ENCODE data around the gene DUT. TPM values are rescaled to one million over a fixed set of nuclear protein-coding genes. Genes with fewer than 3 reads are reported as not detected.
A peak's percentile ranks its signal among the peaks of the same experiment; 100 is the strongest.

Gene DUT
- total and polyA plus RNA-seq, 2 of the 8 experiments (the other 6 are each of a cell fraction or from before 2014, with no cell fraction given) = 71.5 to 246 TPM

GRCh38 chr15:48323294-48323693, 7.9 kb upstream of the DUT start:
- no peak overlapping the region for H4K91ac ChIP-seq (replicated peaks; ENCODE audit: insufficient read length, low read length)
- 93% methylated on average over 7 of the region's 7 CpGs; no CpG with 5 or more reads in 1 of the 2 experiments for WGBS, 2 experiments (ENCODE audit: extremely low coverage in 1 of 2, insufficient coverage in 1 of 2, insufficient read length in 1 of 2, insufficient replicate concordance in 2 of 2, low coverage in 1 of 2, low lambda C conversion rate in 2 of 2, missing lambda C conversion rate in 1 of 2)
- H3K4me2 ChIP-seq (ENCODE audit: insufficient read depth in 1 of 2, low read depth in 2 of 2, low read length in 2 of 2) = no peak overlapping the region
- no peak overlapping the region for H4K5ac ChIP-seq (ENCODE audit: insufficient read length, low read depth, low read length)
- H2AK5ac ChIP-seq (ENCODE audit: low read depth, low read length) = no peak overlapping the region
- H2BK15ac ChIP-seq (ENCODE audit: low read length) = no peak overlapping the region
- FAIRE-seq (no peak), DNase-seq (ENCODE audit: low read depth in 1 of 2, low spot score in 2 of 2) (no peak)
- H3K14ac ChIP-seq (ENCODE audit: insufficient read length) = no peak overlapping the region
- no peak overlapping the region for H2BK20ac ChIP-seq (ENCODE audit: low read length)
- H3K9me3 ChIP-seq (ENCODE audit: insufficient read depth in 2 of 2, low read depth in 1 of 2, low read length in 1 of 2) = no peaks in the 10 kb centered on the region
- no peak overlapping the region for H3K23ac ChIP-seq (ENCODE audit: insufficient read length)
- no peak overlapping the region for H3K9ac ChIP-seq (replicated peaks in 1 of 4; ENCODE audit: extremely low read depth in 1 of 4, low read depth in 3 of 4, low read length in 3 of 4)
- no peak overlapping the region for H2BK120ac ChIP-seq (replicated peaks; ENCODE audit: low read depth, low read length)
- no peaks in the 10 kb centered on the region for H3K36me3 ChIP-seq (ENCODE audit: control insufficient read depth in 2 of 4, insufficient read depth in 4 of 4, low read length in 3 of 4)
- H3K27me3 ChIP-seq (replicated peaks in 1 of 4; ENCODE audit: control insufficient read depth in 3 of 4, extremely low read depth in 1 of 4, insufficient read depth in 3 of 4, low read length in 3 of 4) = no peaks in the 10 kb centered on the region
- H3K18ac ChIP-seq (ENCODE audit: extremely low read depth, low read length) = no peak overlapping the region
- no peak overlapping the region for H4K8ac ChIP-seq (ENCODE audit: extremely low read depth, insufficient read depth, low read length)
- no peak overlapping the region for H3K56ac ChIP-seq (replicated peaks; ENCODE audit: insufficient read length, low read depth, low read length)
- H4K20me1 ChIP-seq (replicated peaks in 1 of 2; ENCODE audit: control insufficient read depth in 1 of 2, insufficient read depth in 2 of 2, low read length in 2 of 2) = no peaks in the 10 kb centered on the region
- peaks cover 0 to 2% of the 10 kb centered on the region in 2 experiments; a peak in 1 of 4 replicates for H3K79me2 ChIP-seq (ENCODE audit: control insufficient read depth in 1 of 2, insufficient read depth in 2 of 2, low read length in 2 of 2)
- H3K23me2 ChIP-seq (ENCODE audit: low read depth, low read length) = no peaks in the 10 kb centered on the region
- H2BK5ac ChIP-seq (ENCODE audit: low read depth, low read length) = no peak overlapping the region
- POLR2A ChIA-PET (ENCODE audit: partially characterized antibody) = interaction anchor here (1.1 to 2.2 kb wide), 3 partner anchors 9 to 187 kb away, joined by 3 to 11 read pairs (median 3); no protein-coding TSS in a partner anchor
- H2BK12ac ChIP-seq (ENCODE audit: low read depth, low read length) = no peak overlapping the region
- H3K4ac ChIP-seq (replicated peaks; ENCODE audit: insufficient read length, low read depth, low read length) = no peak overlapping the region
- H2AFZ ChIP-seq (ENCODE audit: low read length) = no peak overlapping the region
- TF ChIP-seq MAFK (IDR thresholded peaks at IDR 0.05; ENCODE audit: low read depth, low read length) = peak; percentile 63; the same call in 1 of the 2 replicates
- TF ChIP-seq RBBP5 (IDR thresholded peaks at IDR 0.05; ENCODE audit: borderline replicate concordance, low read depth, low read length) = no peak
- no peak for TF ChIP-seq TEAD4 (IDR thresholded peaks at IDR 0.05; ENCODE audit: low read depth, low read length)
- no peak for TF ChIP-seq TCF12 (IDR thresholded peaks at IDR 0.05; ENCODE audit: low read depth, low read length)
- TF ChIP-seq SIRT6 (IDR thresholded peaks at IDR 0.05; ENCODE audit: low read length) = no peak
- no peak for TF ChIP-seq SUZ12 (IDR thresholded peaks at IDR 0.05; ENCODE audit: low read length)
- CTCF ChIA-PET (ENCODE audit: partially characterized antibody) = interaction anchor here (0.6 to 4.6 kb wide), 3 partner anchors 12 to 151 kb away, joined by 3 to 23 read pairs (median 3); no protein-coding TSS in a partner anchor
- H3K4me1 ChIP-seq (replicated peaks in 1 of 4; ENCODE audit: control insufficient read depth in 3 of 4, insufficient read depth in 4 of 4, low read length in 3 of 4) = 0 out of 7 replicates have a peak, but pooled peaks cover 0 to under 1% (median 0%) of the 10 kb centered on the region in 4 experiments
- H3K79me1 ChIP-seq (ENCODE audit: low read depth, low read length) = no peaks in the 10 kb centered on the region
- no peak overlapping the region for H3K4me3 ChIP-seq (ENCODE audit: extremely low read depth in 1 of 4, insufficient read depth in 2 of 4, low read depth in 3 of 4, low read length in 4 of 4)
- no peak overlapping the region for H3K27ac ChIP-seq (ENCODE audit: low read depth, low read length)

Measured in H1 (cell line).